NT2/D1 (cell line): Measurements from ENCODE around the gene SFXN2.

Experiments
- YY1 ChIP-seq: IDR thresholded peaks from 2 replicates; pipeline ENCODE4 v1.6.1; 2011; ENCODE audit not compliant: insufficient read length, insufficient read depth
- ZNF274 ChIP-seq: IDR thresholded peaks from 2 replicates; pipeline ENCODE4 v1.6.1; 2011; ENCODE audit warnings: mild to moderate bottlenecking, low read depth, low read length

DNA sequence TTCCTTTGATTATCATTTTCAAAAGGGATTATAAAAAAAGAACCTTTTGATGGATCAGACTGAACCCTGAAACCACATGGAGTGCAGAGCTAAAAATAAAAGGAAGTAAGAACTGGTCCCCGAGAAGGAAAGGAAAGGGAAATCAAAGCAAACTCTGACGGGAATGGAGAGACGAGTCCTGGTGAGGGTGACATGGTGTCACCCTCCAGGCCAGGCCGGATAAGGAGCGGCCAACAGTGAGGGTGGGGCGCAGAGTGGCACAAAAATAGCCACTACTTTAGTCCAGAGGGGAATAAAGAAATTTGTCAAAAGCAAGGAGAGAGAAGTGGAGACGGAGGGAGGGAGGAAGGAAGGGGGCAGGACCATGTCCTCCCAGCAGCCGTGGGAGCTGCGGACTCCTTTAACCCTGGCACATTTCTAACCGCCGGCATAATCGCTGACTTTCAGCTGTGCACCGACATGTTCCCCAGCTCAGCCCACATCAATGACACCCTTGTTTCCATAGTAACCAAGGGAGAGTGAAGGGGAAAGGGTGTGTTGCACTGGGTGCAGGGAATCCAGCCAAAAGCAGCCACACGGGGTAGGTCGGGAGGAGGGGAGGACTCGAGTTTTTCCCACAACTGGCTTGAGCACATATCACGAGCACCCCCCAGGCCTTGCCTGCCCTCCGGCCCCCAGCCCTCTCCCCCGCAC is 40.5 kb upstream of the SFXN2 start:
- no peak for TF ChIP-seq YY1
- TF ChIP-seq ZNF274: no peak
